HFFc6 (cell line): Measurements from ENCODE around the gene CSNK1G1. TPM values are rescaled to one million over a fixed set of nuclear protein-coding genes. Genes with fewer than 3 reads are reported as not detected.

Source experiments
- DNase-seq: peaks from one replicate; pipeline ENCODE4 v3.0.0-alpha.2; 2018
- H3K27ac Mint-ChIP-seq: 2 replicates; pipeline ENCODE4 v1.8.0; 2020; ENCODE audit warnings: mild to moderate bottlenecking, mixed read lengths
- H3K27me3 Mint-ChIP-seq: 2 replicates; pipeline ENCODE4 v1.8.0; 2021; ENCODE audit warnings: mild to moderate bottlenecking, moderate library complexity, mixed read lengths; ENCODE audit not compliant: insufficient read depth
- H3K36me3 Mint-ChIP-seq: 2 replicates; pipeline ENCODE4 v1.8.0; 2021; ENCODE audit warnings: low read depth, mixed read lengths
- H3K4me1 Mint-ChIP-seq: 2 replicates; pipeline ENCODE4 v1.8.0; 2020; ENCODE audit warnings: low read depth, mixed read lengths
- H3K4me3 Mint-ChIP-seq: 2 replicates; pipeline ENCODE4 v1.8.0; 2020; ENCODE audit warnings: mild to moderate bottlenecking, moderate library complexity, mixed read lengths
- H3K9me3 Mint-ChIP-seq: 2 replicates; pipeline ENCODE4 v1.8.0; 2020; ENCODE audit warnings: mild to moderate bottlenecking, mixed read lengths
- total RNA-seq, 6 experiments: library from RNA; stranded (reverse); fragmentation: NEBNext Ultra II Directional; extraction: Animal tissue kit (Norgen Biotek cat#: 25700); gene quantifications; 2 replicates in 1 of 6; 3 replicates in 5 of 6; pipeline ENCODE4 v1.2.3, GENCODE V29; 2021
- TF ChIP-seq, protein P1 (sequence below): fragments of 200-600 bp; sonication (generic); IDR thresholded peaks from 2 replicates; pipeline ENCODE4 v1.5.0; 2021; ENCODE audit warnings: antibody characterized with exemption, mild to moderate bottlenecking

The CSNK1G1 gene
- total RNA-seq, 6 experiments from 2014 or later: 16.4 to 20.5 (median 18.6) TPM

DNA sequence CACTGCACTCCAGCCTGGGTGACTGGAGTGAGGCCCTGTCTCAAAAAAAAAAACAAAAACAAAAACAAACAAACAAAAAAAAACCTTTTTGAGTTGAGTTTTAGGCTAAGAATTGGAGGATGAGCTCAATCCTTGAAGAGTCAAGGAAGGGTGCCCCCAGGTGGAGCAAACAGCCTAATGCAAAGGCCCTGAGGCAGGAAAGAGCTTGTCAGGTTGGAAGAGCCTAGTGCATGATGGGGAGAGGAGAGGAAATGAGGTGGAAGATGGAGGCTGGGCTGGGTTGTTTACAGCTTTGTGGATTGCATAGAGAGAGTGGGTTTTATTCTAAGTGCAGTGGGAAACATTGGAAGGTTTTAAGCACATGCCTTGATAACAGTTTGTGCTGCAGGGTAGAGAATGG is 206.5 kb downstream of the CSNK1G1 start:
- peaks cover 2% of the 10 kb centered on the region; the same call in 1 of the 2 replicates for H3K36me3 Mint-ChIP-seq
- no peak overlapping the region; the same call in 1 of the 2 replicates for H3K4me3 Mint-ChIP-seq
- H3K9me3 Mint-ChIP-seq: no peaks in the 10 kb centered on the region
- peaks cover 14% of the 10 kb centered on the region for H3K4me1 Mint-ChIP-seq
- H3K27ac Mint-ChIP-seq: peak overlapping the region; percentile 4; the same call in 1 of the 2 replicates
- TF ChIP-seq, protein P1, sequence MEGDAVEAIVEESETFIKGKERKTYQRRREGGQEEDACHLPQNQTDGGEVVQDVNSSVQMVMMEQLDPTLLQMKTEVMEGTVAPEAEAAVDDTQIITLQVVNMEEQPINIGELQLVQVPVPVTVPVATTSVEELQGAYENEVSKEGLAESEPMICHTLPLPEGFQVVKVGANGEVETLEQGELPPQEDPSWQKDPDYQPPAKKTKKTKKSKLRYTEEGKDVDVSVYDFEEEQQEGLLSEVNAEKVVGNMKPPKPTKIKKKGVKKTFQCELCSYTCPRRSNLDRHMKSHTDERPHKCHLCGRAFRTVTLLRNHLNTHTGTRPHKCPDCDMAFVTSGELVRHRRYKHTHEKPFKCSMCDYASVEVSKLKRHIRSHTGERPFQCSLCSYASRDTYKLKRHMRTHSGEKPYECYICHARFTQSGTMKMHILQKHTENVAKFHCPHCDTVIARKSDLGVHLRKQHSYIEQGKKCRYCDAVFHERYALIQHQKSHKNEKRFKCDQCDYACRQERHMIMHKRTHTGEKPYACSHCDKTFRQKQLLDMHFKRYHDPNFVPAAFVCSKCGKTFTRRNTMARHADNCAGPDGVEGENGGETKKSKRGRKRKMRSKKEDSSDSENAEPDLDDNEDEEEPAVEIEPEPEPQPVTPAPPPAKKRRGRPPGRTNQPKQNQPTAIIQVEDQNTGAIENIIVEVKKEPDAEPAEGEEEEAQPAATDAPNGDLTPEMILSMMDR: peak; percentile 59
- DNase-seq: peak; percentile 36
- peaks cover 12% of the 10 kb centered on the region for H3K27me3 Mint-ChIP-seq

DNA sequence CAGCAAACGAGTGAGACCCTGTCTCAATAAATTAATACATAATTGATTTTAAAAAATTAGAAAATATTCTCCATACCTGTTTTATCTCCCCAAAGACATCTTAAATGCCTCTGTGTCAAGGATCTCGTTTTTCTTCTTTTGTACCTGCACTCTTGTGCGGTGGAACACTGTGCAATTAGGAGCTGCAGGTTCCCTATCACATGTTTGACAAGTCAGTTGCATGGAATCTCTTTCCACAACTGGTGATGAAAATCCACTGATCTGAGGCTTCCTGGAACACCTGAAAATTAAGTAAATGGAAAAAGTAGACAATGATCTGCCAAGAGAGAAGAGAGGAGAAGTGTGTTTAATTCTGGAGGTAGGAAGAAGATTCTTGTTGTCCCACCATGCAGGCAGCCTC is 207.4 kb downstream of the CSNK1G1 start:
- no peaks in the 10 kb centered on the region for H3K9me3 Mint-ChIP-seq
- H3K36me3 Mint-ChIP-seq: no peaks in the 10 kb centered on the region
- peaks cover 10% of the 10 kb centered on the region for H3K4me1 Mint-ChIP-seq
- H3K27me3 Mint-ChIP-seq: peaks cover 11% of the 10 kb centered on the region
- H3K27ac Mint-ChIP-seq: no peak overlapping the region
- no peak overlapping the region for H3K4me3 Mint-ChIP-seq
- TF ChIP-seq, protein P1: no peak
- DNase-seq: no peak

DNA sequence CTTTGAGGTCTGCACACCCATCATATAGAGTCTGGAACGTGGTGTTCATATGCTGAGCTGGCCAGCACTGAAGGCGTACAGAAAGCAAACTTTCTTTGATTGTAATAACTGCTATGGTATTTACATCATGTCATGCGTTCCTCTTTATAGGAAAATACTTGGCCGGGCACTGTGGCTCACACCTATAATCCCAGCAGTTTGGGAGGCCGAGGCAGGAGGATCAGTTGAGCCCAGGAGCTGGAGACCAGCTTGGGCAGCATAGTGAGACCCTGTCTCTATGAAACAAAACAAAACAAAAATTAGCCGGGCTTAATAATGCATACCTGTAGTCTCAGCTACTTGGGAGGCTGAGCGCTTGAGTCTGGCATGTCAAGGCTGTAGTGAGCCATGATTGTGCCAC is 207.8 kb downstream of the CSNK1G1 start:
- H3K9me3 Mint-ChIP-seq: no peaks in the 10 kb centered on the region
- H3K27me3 Mint-ChIP-seq: peaks cover 11% of the 10 kb centered on the region
- no peak overlapping the region for H3K4me3 Mint-ChIP-seq
- H3K4me1 Mint-ChIP-seq: peaks cover 6% of the 10 kb centered on the region
- TF ChIP-seq, protein P1: no peak
- H3K36me3 Mint-ChIP-seq: no peaks in the 10 kb centered on the region
- DNase-seq: no peak
- no peak overlapping the region for H3K27ac Mint-ChIP-seq

DNA sequence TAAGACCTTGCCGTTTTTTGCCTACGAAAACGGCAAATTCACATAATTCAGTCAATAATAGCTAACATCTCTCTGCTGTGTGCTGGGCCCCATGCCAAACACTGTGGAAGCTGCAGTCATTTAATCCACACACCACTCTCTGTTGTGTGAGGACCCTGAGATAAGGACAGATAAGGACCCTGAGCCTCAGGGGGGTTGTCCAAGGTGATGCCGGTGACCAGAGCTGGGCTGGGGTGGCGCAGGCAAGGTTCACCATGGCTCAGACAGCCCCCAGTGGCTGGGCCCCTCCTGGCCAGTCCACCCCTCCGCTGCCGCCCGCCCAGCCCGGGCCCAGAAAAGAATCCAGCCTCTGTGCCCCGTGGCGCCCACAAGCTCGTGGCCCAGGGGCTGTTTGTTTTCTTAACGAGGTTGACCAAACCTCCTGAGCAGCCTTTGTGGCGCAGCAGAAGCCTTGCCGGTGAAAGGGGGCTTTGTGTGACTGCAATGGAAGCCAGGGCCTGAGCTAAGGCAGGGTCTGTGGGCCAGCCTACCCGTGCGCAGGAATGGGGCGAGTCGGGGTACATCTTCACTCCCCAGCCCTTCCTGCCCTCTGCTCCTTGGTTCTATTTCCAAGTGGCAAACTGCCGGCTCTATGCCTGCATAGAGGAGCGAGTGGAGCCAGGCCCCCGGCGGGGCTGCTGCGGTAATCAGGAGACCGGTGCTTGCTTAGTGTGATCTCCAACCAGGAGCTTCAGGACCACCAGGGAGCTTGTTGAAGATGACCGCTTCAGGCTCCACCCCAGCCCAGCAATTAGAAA is 208.9 kb downstream of the CSNK1G1 start:
- no peaks in the 10 kb centered on the region for H3K36me3 Mint-ChIP-seq
- TF ChIP-seq, protein P1: no peak
- peaks cover 4% of the 10 kb centered on the region for H3K27me3 Mint-ChIP-seq
- no peak for DNase-seq
- H3K9me3 Mint-ChIP-seq: no peaks in the 10 kb centered on the region
- no peak overlapping the region for H3K4me3 Mint-ChIP-seq
- no peak overlapping the region for H3K27ac Mint-ChIP-seq
- H3K4me1 Mint-ChIP-seq: peaks cover 6% of the 10 kb centered on the region

DNA sequence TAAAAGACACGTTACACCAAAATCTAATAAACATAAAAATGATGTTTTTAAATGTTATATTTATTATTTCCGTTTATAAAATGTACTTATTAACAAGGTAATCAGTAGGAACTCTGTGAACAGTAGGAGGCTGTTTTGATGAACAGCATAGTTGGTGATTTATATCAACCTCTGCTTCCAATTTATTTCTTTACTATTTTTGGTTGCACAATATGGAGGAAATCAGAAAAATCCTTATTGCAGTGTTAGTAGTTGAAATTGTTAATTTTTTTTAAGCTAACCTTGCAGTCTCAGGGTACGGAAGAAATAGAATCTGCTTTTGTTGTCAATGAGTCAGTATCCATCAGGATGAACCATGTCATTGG is 209.5 kb downstream of the CSNK1G1 start:
- no peak for DNase-seq
- Mint-ChIP-seq H3K4me1 (peaks cover 6% of the 10 kb centered on the region), H3K27me3 (peaks cover 4% of the 10 kb centered on the region), H3K4me3 (no peak overlapping the region), H3K9me3 (no peaks in the 10 kb centered on the region), H3K27ac (no peak overlapping the region), H3K36me3 (0 out of 2 replicates have a peak, but pooled peaks cover under 1% of the 10 kb centered on the region)
- TF ChIP-seq, protein P1: no peak
